HUES64 (cell line): Measurements from ENCODE around the gene NFASC.

Source experiments
- H3K27ac ChIP-seq: 2 replicates; pipeline ENCODE4 v1.7.0; 2013; ENCODE audit warnings: low read depth, low read length, inconsistent platforms
- H3K27me3 ChIP-seq: 2 replicates; pipeline ENCODE4 v1.6.1; 2013; ENCODE audit warnings: mild to moderate bottlenecking, low read length; ENCODE audit not compliant: insufficient read depth
- H3K36me3 ChIP-seq: 2 replicates; pipeline ENCODE4 v1.6.1; 2013; ENCODE audit warnings: mild to moderate bottlenecking, low read length; ENCODE audit not compliant: insufficient read depth
- H3K4me1 ChIP-seq: 2 replicates; pipeline ENCODE4 v1.6.1; 2013; ENCODE audit warnings: mild to moderate bottlenecking, low read length, moderate library complexity; ENCODE audit not compliant: insufficient read depth
- H3K4me3 ChIP-seq: 2 replicates; pipeline ENCODE4 v1.5.1; 2013; ENCODE audit warnings: mild to moderate bottlenecking, low read length, moderate library complexity
- H3K9ac ChIP-seq: 2 replicates; pipeline ENCODE4 v1.6.1; 2013; ENCODE audit warnings: mild to moderate bottlenecking, low read depth, low read length
- H3K9me3 ChIP-seq: 2 replicates; pipeline ENCODE4 v1.6.1; 2013; ENCODE audit warnings: low read depth, low read length; ENCODE audit not compliant: insufficient read depth
- WGBS: fragments of 150-250, 120-280 bp; methylation state at CpG from one replicate; pipeline ENCODE4 v1.1.7; 2013; ENCODE audit warnings: missing lambda C conversion rate; 5-methylcytosine and 5-hydroxymethylcytosine counted together

The NFASC gene

GRCh38 chr1:205015241-205015640 lies 144.6 kb downstream of the NFASC start:
- Histone ChIP-seq H3K4me3 (no peak overlapping the region), H3K36me3 (no peaks in the 10 kb centered on the region), H3K27ac (no peak overlapping the region), H3K27me3 (no peaks in the 10 kb centered on the region), H3K4me1 (peaks cover 13% of the 10 kb centered on the region; the same call in 1 of the 2 replicates), H3K9ac (no peak overlapping the region), H3K9me3 (no peaks in the 10 kb centered on the region)
- WGBS = 77% methylated on average over 9 of the region's 9 CpGs

- 94% methylated on average over 9 of the region's 9 CpGs for WGBS
- Histone ChIP-seq H3K36me3 (no peaks in the 10 kb centered on the region), H3K27ac (no peak overlapping the region), H3K4me3 (no peak overlapping the region), H3K9ac (no peak overlapping the region), H3K27me3 (no peaks in the 10 kb centered on the region), H3K9me3 (no peaks in the 10 kb centered on the region), H3K4me1 (peaks cover 13% of the 10 kb centered on the region; the same call in 1 of the 2 replicates)
Observed at GRCh38 chr1:205016075-205016474, 145.4 kb downstream of the NFASC start.

- H3K9me3 ChIP-seq = no peaks in the 10 kb centered on the region
- no peak overlapping the region for H3K27ac ChIP-seq
- no peak overlapping the region for H3K9ac ChIP-seq
- H3K27me3 ChIP-seq = no peaks in the 10 kb centered on the region
- no peak overlapping the region for H3K4me3 ChIP-seq
- peaks cover 13% of the 10 kb centered on the region; the same call in 1 of the 2 replicates for H3K4me1 ChIP-seq
- no peaks in the 10 kb centered on the region for H3K36me3 ChIP-seq
- WGBS = 96% methylated on average over 13 of the region's 13 CpGs
Observed at GRCh38 chr1:205016584-205016983, 145.9 kb downstream of the NFASC start.

- Histone ChIP-seq H3K36me3 (no peaks in the 10 kb centered on the region), H3K9ac (no peak overlapping the region), H3K9me3 (no peaks in the 10 kb centered on the region), H3K27ac (no peak overlapping the region), H3K4me3 (no peak overlapping the region), H3K4me1 (peaks cover 13% of the 10 kb centered on the region; the same call in 1 of the 2 replicates), H3K27me3 (no peaks in the 10 kb centered on the region; the same call in 1 of the 2 replicates)
- 95% methylated on average over 6 of the region's 6 CpGs for whole genome bisulfite sequencing
Observed at GRCh38 chr1:205017001-205017400, 146.3 kb downstream of the NFASC start.

- no peak overlapping the region for H3K9ac ChIP-seq
- WGBS = 91% methylated on average over 7 of the region's 7 CpGs
Observed at GRCh38 chr1:205017766-205018165, 147.1 kb downstream of the NFASC start.

GRCh38 chr1:205018381-205018780 lies 147.7 kb downstream of the NFASC start:
- Histone ChIP-seq H3K27me3 (peaks cover 5% of the 10 kb centered on the region; the same call in 1 of the 2 replicates), H3K36me3 (no peaks in the 10 kb centered on the region), H3K27ac (no peak overlapping the region), H3K4me3 (no peak overlapping the region), H3K9me3 (no peaks in the 10 kb centered on the region), H3K4me1 (0 out of 2 replicates have a peak, but pooled peaks cover 7% of the 10 kb centered on the region), H3K9ac (no peak overlapping the region)
- WGBS = 67% methylated on average over 2 of the region's 2 CpGs

More at GRCh38 chr1:205017766-205018165, 147.1 kb downstream of the NFASC start:
- no peak overlapping the region for H3K27ac ChIP-seq
- H3K27me3 ChIP-seq = peaks cover 2% of the 10 kb centered on the region; the same call in 1 of the 2 replicates
- H3K36me3 ChIP-seq = no peaks in the 10 kb centered on the region
- H3K4me3 ChIP-seq = no peak overlapping the region
- H3K9me3 ChIP-seq = no peaks in the 10 kb centered on the region
- H3K4me1 ChIP-seq = 0 out of 2 replicates have a peak, but pooled peaks cover 7% of the 10 kb centered on the region

GRCh38 chr1:205020466-205020865 lies 149.8 kb downstream of the NFASC start:
- H3K36me3 ChIP-seq = no peaks in the 10 kb centered on the region
- H3K9ac ChIP-seq = no peak overlapping the region
- H3K4me3 ChIP-seq = no peak overlapping the region
- 96% methylated on average over 9 of the region's 9 CpGs for WGBS
- H3K27me3 ChIP-seq = peaks cover 7% of the 10 kb centered on the region; the same call in 1 of the 2 replicates
- no peak overlapping the region for H3K27ac ChIP-seq
- H3K9me3 ChIP-seq = no peaks in the 10 kb centered on the region
- no peaks in the 10 kb centered on the region for H3K4me1 ChIP-seq

- Histone ChIP-seq H3K36me3 (no peaks in the 10 kb centered on the region), H3K4me1 (peaks cover 10% of the 10 kb centered on the region; the same call in 1 of the 2 replicates), H3K9me3 (no peaks in the 10 kb centered on the region), H3K27ac (no peak overlapping the region), H3K27me3 (peaks cover 7% of the 10 kb centered on the region; the same call in 1 of the 2 replicates), H3K4me3 (no peak overlapping the region), H3K9ac (no peak overlapping the region)
- WGBS = 91% methylated on average over 2 of the region's 2 CpGs
Observed at GRCh38 chr1:205024679-205025078, 154.0 kb downstream of the NFASC start.

- WGBS = 91% methylated on average over 16 of the region's 16 CpGs
- H3K36me3 ChIP-seq = no peaks in the 10 kb centered on the region
- no peak overlapping the region for H3K27ac ChIP-seq
- no peak overlapping the region for H3K9ac ChIP-seq
- peaks cover 10% of the 10 kb centered on the region; the same call in 1 of the 2 replicates for H3K4me1 ChIP-seq
- peaks cover 7% of the 10 kb centered on the region; the same call in 1 of the 2 replicates for H3K27me3 ChIP-seq
- no peak overlapping the region for H3K4me3 ChIP-seq
- H3K9me3 ChIP-seq = no peaks in the 10 kb centered on the region
Observed at GRCh38 chr1:205025239-205025638, 154.6 kb downstream of the NFASC start.

- H3K27me3 ChIP-seq = peaks cover 7% of the 10 kb centered on the region; the same call in 1 of the 2 replicates
- H3K4me3 ChIP-seq = no peak overlapping the region
- peaks cover 10% of the 10 kb centered on the region; the same call in 1 of the 2 replicates for H3K4me1 ChIP-seq
- no peak overlapping the region for H3K27ac ChIP-seq
- no peaks in the 10 kb centered on the region for H3K9me3 ChIP-seq
- 6% methylated on average over 6 of the region's 6 CpGs for WGBS
- no peaks in the 10 kb centered on the region for H3K36me3 ChIP-seq
- H3K9ac ChIP-seq = no peak overlapping the region
Observed at GRCh38 chr1:205026181-205026580, 155.5 kb downstream of the NFASC start.

- no peak overlapping the region for H3K9ac ChIP-seq
- no peaks in the 10 kb centered on the region for H3K36me3 ChIP-seq
- no peaks in the 10 kb centered on the region for H3K9me3 ChIP-seq
- 91% methylated on average over 7 of the region's 7 CpGs for WGBS
- peaks cover 10% of the 10 kb centered on the region; the same call in 1 of the 2 replicates for H3K4me1 ChIP-seq
- no peak overlapping the region for H3K4me3 ChIP-seq
- H3K27ac ChIP-seq = no peak overlapping the region
- H3K27me3 ChIP-seq = peaks cover 3% of the 10 kb centered on the region; the same call in 1 of the 2 replicates
Observed at GRCh38 chr1:205028390-205028789, 157.7 kb downstream of the NFASC start.
